Stomach (tissue), 4 donors: ENCODE measurements around the gene OTULIN.

Experiments used
- CTCF ChIP-seq, 7 experiments: fragments of 450-650 bp in 4 of 7; fragments of 200-600 bp in 3 of 7; sonication (generic) in 3 of 7; IDR thresholded peaks; one replicate each; pipeline ENCODE4 v1.5.1; 2016 to 2019; ENCODE audit warnings: antibody characterized with exemption in 7 of 7, control low read depth in 2 of 7, mild to moderate bottlenecking in 1 of 7
- EP300 ChIP-seq: sonication (generic); formaldehyde crosslinking; IDR thresholded peaks from one replicate; pipeline ENCODE4 v1.6.1; 2017; ENCODE audit warnings: antibody characterized with exemption
- POLR2A ChIP-seq, 4 donors: fragments of 450-650 bp; IDR thresholded peaks; one replicate each; pipeline ENCODE4 v1.6.1; 2016; ENCODE audit warnings: antibody characterized with exemption in 4 of 4, control low read depth in 2 of 4, mild to moderate bottlenecking in 1 of 4, moderate library complexity in 1 of 4

GRCh38 chr5:14696851-14697250 is 32.3 kb downstream of the OTULIN start:
- no peak for TF ChIP-seq CTCF (IDR thresholded peaks at IDR 0.05)
- no peak for TF ChIP-seq POLR2A (IDR thresholded peaks at IDR 0.05)
- TF ChIP-seq EP300, result no peak
